IPS DF 19.7 (cell line): ENCODE data around the gene SLC24A1.
A peak's percentile ranks its signal among the peaks of the same experiment; 100 is the strongest.

ENCODE experiments used
- DNase-seq: peaks from one replicate; pipeline ENCODE4 v3.0.0-alpha.2; 2013; ENCODE audit warnings: low read depth, low spot score

The SLC24A1 gene

DNA sequence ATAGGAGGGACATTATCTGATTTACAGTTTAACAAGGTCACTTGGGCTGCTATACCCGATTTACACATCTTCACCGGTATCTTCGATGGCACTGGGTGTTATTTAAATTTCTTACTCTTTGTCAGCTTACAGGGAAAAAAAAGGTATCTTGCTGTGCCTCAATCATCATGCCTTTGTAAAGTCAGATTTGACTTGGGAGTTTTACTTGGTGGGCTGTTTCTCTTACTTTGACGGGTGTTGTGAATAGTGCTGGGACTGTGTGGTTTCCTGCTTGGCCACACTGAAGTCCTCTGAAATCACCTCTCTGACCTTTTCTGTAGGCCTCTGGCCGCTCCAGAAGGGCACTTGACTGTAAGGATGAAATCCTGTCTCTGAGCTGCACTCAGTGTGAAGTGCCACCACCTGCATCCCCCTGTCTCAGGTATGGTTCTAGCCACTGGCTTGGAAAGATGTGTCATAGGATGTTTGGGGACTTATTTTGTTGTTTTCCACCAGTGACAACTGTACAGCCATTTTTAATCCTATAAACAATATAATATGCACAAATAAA lies 3.1 kb upstream of the SLC24A1 start:
- no peak for DNase-seq

DNA sequence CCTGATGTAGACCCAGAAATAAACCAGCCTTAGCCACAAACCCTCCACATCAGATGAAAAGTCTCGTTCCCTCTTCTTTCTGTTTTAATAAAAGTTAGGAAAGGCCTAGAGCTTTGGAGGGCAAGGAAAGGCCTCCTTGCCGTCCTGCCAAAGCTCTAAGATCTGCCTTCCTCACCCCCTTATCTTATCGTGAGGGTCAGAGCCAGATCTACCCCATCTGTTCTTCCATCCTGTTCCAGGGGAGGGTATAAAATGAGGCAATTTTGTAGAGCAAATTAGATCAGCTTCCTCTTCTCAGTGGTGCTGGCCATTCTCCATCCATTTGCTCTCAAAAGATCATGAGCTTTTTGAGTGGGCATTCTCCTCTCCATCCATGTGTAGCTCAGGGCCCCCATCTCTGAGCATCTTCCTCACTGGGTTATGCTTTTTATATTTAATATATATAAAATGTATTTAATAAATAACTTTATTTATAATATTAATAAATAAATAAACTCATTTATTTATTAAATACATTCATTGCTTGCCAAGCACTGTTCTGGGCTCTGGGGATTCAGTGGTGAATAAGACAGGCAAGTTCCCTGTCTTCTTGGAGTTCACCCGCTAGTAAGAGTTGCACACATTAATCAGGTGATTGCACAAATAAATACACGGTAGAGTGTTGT lies 2.0 kb upstream of the SLC24A1 start:
- DNase-seq: no peak

DNA sequence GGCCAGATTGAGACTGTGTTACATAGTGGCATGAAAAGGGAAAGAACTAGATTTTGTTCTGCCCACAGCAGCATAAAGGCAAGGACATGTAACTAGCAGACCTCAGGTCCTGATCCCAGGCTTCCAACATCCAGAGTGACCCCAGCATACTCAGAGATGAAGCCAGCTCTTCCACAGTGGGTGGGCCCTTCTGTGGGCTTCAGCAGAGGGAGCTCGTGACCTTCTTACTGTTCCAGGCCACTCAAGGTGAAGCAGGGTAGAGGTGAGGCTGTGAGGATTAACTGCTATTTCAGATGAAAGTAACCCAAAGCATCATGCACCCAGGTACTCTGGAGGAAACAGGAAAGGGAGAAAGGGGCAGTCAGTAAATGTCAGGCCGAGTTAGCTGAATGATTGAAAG lies 905 bp upstream of the SLC24A1 start:
- DNase-seq: no peak

DNA sequence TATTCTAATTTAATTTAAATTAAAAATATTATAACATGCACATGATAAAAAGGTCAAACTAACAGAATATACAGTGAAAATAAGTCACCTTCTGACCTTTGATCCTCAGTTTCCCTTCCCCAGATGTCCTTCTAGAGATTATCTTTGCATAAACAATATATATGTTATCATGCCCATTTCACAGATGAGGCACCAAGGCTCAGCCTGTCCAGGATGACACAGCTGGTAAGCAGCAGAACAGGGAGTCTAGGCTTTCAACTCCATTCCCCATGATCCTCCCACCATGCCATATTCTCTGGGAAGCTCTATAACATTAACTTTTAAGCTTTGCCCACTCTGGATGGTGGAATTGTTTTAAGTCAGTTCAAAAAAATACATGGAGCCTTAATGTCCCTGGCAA lies 1.4 kb downstream of the SLC24A1 start:
- DNase-seq: no peak

DNA sequence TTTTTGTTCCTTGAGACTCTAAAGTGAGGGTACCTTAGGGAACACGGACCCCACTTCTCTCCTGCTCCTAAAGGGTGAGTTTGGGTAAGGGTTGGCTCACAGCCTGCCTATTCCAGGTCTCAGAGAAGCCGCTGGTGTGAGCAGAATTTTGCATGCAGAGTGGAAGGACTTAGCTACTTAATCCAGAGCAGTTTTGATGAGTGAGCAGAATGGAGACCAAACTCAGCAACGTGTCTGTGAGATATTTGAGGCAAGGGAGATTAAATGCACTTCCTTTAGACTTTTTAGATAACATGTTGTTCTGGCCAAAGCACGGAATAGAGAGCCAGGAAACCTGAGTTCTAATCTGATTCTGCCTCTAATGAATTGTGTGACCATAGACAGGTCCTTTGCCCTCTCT lies 5.1 kb downstream of the SLC24A1 start:
- DNase-seq: no peak

DNA sequence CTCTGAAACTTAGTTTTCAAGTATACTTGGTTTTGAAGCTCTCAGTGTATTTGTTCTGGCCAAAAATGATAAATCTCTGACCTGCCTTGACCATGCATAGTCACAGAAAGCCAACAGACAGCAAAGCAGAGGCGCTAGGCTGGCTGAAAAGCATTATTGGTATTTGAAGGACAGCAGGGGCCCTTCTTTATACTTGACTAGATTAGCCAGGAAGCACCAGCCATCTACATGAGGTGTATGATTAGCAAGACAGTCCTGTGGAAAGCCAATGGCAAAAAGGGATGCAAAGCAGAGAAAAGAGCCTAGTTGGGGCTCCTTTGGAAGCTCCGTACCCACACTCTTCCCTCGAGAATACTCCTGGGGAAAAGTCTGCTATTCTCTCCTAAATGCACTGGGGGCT lies 7.8 kb downstream of the SLC24A1 start:
- DNase-seq: no peak

DNA sequence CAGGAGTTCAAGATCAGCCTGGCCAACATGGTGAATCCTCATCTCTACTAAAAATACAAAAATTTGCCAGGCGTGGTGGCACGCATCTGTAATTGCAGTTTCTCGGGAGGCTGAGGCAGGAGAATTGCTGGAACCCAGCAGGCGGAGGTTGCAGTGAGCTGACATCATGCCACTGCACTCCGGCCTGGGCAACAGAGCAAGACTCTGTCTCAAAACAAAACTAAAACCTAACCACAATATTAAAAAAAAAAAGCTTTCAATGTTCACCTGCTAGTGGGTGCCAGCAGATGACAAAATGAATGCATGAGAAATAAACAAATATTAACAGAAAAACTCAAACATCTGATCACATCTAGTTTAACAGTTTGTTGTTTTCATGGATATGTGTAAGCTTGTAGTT lies 9.0 kb downstream of the SLC24A1 start:
- DNase-seq: no peak

DNA sequence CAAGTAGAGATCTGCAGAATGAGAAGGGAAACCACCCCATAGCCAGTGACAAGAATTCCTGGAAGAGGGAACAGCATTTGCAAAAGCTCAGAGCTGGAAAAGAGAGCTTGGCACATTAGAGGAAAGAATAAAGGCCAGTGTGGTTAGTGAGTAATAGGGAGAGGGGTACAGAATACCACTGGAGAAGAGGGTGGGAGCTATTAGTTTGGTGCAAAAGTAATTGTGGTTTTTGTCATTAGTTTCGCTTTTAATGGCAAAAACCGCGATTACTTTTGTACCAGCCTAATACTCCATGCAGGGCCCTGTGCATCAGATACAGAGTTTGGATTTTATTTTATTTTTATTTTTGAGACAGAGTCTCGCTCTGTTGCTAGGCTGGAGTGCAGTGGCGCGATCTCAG lies 9.8 kb downstream of the SLC24A1 start:
- no peak for DNase-seq

DNA sequence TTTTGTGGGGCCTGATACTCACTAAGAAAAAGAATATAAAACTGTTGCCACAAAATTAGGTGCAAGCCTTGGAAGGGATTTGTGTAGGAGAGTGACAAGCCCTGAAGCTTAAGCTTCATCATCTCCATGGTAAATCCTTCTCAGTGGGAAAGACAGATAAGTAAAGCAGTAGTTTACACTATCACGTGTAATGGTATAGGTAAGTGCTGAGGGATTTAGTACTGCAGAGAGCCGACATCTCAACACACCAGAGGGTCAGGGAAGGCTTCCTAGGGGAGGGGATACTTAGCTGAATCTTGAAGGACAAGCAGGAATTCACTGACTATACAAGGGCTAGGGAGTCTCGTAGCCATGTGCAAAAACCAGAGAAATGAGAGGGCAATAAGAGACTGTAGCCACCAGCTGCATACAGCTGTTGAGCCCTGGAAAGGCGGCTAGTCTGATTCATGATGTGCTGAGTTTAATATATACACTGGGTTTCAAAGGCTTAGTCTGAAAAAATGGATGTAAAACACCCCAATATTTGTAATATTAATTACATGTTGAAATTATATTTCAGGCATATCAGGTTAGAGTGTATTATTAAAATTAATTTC lies 11.1 kb downstream of the SLC24A1 start:
- no peak for DNase-seq

DNA sequence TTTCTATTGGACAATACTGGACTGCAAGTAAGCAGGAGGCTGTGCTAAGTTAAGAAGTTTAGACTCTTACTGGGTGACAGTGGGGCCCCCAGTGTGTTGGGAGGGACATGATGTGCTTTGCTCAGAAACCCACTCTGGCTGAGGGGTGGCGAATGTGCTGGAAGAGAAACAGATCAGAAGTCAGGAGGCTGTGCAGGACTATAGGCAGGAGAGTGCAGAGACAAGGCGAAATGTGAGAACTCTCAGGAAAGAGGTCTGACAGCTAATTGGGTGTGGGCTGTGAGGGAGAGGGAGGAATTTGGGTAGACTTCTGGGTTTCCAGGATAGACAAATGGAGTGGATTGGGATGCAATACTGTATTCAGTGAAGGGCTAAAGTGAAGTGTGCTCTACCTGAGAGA lies 12.0 kb downstream of the SLC24A1 start:
- DNase-seq: no peak

DNA sequence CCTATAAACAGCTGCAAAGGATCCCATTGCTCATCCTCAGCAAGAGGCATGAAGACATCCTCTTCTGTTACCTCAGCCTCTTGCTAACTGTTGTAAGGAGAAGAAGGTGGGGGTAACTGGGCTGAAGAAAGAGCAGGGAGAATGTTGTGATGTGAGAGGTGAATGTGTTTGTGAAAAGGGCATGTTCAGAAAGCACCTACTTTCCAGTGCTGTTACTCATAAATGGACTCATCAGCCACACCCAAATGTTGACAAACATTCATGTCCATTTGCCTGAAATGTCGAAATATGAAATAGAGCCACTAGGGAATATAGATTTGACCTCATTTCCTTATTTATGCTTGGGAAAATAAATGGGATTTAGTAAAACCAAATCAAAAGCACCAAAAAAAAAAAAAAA lies 12.6 kb downstream of the SLC24A1 start:
- no peak for DNase-seq

DNA sequence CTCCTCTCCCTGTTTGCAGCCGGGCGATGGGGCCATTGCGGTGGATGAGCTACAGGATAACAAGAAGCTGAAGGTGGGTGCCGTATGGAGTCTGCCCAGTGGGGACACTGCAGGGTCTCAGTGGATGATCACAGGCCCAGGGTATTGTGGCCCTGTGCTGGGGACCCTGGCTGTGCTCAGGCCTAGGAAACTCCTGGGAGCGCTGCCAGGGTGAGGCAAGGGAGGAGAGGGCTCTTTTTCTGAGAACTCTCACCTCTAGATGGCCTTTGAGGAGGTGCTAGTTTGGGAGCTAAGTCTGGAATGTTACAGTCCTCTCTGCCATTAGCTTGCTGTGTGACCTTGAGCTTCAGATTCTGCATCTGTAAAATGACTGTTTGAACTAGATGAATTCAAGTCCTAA lies 16.4 kb downstream of the SLC24A1 start:
- DNase-seq: no peak

DNA sequence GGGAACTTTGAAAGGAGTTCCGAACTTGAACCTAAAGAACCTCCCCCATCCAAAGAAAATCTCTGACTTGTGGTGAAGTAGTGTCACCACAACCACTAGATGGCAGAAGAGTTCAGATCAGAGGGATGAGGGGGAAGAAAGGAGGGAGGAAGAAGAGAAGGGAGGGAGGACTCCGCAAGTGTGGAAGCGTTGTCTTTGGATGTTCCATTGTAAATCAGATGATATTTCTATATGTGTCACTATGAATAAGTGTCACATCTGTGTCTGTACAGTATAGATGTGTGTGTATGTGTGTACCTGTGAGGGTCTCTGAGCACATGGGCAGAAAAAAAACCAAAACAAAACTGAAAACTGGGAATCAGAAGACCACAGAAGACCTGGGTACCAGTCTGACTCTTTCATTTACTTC lies 16.9 kb downstream of the SLC24A1 start:
- peak; percentile 35 for DNase-seq

DNA sequence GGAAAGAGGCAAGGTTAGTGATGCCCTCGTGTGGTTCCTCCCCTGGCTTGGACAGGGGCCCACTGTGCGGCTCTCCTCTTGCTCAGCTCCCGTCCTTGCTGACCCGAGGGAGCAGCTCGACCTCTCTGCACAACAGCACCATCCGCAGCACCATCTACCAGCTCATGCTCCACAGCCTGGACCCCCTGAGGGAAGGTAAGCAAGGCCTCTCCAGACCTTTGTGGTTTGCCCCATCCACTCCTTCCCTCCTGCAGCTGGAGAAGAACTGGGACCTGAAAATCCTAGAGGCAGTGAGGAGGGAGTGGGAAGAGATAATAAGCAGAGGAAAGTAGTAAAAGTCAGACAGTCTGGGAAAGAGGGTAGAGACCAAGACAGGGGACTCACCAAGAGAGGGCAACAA lies 17.8 kb downstream of the SLC24A1 start:
- DNase-seq: no peak

DNA sequence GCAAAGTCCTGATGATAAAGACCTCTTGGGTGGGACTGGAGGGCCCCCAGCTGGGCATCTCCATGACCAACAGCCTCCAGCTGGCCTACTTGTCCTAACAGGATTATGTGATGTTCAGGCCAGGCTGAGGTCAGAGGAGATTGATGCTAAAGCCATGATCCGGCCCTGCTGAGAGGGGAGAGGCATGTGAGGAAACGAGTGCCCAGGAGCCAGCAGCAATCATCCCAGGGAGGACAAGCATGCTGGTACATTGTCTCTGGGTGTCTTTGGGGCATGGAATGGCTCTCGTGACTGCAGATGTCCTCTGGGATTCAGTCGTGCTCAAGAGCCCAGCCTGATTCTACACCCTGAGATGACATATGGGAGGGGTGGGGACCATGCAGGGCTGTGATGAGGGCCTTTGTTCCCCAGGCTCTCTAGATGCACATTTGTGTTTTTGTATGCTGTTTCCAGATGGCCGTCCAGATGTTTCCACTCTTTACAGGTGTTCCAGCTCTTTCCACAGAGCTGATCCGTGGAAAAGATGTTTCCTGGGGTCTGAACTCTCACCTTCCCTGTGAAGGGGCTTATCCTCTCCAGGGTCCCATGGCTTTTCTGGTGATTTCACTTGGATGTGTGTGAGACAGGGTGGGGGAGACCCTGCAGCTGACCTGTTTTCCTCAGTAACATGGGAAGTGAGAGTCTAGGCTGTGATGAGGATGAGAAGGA lies 20.2 kb downstream of the SLC24A1 start:
- no peak for DNase-seq

DNA sequence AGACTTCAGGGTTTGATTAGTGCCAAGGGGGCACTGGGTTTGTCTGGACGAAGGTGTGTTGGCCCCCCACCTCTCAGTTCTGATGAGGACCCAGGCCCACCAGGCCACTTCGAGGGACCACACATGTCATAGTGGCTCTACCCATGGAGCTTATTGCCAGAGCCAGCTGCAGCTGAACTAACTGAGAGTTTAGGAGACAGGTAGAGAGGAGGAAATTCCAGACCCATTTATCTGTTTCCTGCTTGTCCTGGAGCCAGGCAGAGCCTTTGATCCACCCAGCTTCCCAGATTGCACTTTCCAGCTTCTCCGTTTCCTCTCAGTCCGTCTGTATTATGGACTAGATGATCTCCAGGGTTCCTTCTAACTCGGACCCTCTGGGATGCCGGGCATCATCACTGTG lies 20.9 kb downstream of the SLC24A1 start:
- no peak for DNase-seq

DNA sequence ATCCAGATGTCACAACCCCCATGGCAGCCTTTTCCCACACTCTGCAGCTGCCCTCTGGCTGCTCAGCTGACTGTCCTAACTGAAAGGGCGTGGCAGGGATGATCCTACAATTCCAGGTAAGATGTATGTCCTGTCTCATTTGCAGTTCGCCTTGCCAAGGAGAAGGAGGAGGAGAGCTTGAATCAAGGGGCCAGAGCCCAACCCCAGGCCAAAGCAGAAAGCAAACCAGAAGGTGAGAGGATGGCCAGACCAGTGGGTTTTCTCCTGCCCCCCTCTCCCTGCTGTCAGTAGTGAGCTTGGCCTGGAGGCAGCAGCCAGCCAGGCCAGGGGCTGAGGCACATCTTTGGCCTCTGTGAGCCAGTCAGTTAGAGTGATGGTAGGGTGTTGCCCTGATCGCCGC lies 22.5 kb downstream of the SLC24A1 start:
- DNase-seq: no peak

DNA sequence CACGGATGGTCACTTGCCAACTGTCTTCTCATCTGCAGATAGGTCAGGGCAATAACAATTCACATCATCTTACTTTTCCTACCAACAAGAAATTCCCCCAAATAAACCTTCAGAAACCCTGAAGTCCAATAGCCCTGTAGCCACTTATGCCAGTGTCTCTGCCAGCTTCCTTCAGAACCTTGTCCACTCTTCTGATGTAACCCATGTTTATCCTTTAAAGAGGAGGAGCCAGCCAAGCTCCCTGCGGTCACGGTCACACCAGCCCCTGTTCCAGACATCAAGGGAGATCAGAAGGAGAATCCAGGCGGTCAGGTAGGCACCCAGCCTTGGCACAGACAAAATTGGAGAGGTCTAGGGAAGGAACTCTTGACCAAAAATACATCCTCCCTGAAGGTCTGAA lies 23.7 kb downstream of the SLC24A1 start:
- DNase-seq: no peak

DNA sequence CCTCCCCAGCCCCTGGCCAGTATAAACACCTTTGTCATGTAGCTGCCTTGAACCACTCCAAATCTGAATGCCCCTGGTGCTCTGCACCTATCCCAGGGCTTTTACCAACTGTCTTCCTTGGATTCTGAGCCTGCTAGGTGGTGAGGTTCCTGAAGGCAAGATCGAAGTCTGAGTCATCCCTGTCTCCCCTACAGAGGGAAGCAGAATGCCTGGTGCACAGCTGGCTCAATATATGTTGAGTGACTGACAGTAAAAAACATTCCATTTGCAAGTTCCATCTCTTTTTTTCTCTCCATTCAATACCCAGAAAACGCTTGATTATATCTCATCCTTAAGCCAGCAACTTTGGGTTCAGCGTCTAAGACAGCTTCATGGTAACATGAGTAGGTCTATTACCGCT lies 24.7 kb downstream of the SLC24A1 start:
- no peak for DNase-seq

DNA sequence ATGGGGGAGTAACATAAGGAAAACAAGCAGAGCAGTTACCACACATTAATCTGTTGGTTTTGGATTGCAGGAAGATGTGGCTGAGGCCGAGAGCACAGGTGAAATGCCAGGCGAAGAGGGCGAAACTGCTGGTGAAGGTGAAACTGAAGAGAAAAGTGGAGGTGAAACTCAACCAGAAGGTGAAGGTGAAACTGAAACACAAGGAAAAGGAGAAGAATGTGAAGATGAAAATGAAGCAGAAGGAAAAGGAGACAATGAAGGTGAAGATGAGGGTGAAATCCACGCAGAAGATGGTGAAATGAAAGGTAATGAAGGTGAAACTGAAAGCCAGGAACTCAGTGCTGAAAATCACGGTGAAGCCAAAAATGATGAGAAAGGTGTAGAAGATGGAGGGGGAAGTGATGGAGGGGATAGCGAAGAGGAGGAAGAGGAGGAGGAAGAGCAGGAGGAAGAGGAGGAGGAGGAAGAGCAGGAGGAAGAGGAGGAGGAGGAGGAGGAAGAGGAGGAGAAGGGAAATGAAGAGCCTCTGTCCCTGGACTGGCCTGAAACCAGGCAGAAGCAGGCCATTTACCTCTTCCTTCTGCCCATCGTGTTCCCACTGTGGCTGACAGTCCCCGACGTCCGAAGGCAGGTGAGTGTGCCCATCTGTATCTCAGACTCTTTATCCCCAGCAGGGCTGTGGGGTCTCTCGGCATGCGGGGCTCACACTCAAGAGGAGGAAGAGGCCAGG lies 28.7 kb downstream of the SLC24A1 start:
- no peak for DNase-seq

DNA sequence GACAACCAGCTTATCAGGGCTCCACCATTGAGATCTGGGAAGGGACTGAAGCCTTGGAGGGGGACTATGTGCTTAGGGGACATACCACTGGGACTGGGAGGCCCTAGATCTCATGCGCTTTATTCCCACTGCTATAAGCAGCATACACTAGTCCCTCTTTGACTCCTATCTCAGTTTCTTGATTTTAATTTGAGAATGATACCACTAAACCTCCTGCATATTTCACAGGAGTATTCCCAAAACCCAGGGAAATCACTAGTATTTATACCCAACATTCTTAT lies 29.2 kb downstream of the SLC24A1 start:
- DNase-seq: no peak
